Measurements from ENCODE around the gene PPIA.

Gene PPIA
- long read RNA-seq, transcript PPIA-204 (5 exons, 2,238 nt), result major isoform, 387 of 467 reads
- long read RNA-seq, transcript PPIA-208 (6 exons, 907 nt), result minor isoform, 11 of 467 reads
- long read RNA-seq, partial matches to known transcripts, result 59 of 467 reads
- long read RNA-seq, other reads (novel, unspliced or antisense), result 8 of 467 reads

DNA sequence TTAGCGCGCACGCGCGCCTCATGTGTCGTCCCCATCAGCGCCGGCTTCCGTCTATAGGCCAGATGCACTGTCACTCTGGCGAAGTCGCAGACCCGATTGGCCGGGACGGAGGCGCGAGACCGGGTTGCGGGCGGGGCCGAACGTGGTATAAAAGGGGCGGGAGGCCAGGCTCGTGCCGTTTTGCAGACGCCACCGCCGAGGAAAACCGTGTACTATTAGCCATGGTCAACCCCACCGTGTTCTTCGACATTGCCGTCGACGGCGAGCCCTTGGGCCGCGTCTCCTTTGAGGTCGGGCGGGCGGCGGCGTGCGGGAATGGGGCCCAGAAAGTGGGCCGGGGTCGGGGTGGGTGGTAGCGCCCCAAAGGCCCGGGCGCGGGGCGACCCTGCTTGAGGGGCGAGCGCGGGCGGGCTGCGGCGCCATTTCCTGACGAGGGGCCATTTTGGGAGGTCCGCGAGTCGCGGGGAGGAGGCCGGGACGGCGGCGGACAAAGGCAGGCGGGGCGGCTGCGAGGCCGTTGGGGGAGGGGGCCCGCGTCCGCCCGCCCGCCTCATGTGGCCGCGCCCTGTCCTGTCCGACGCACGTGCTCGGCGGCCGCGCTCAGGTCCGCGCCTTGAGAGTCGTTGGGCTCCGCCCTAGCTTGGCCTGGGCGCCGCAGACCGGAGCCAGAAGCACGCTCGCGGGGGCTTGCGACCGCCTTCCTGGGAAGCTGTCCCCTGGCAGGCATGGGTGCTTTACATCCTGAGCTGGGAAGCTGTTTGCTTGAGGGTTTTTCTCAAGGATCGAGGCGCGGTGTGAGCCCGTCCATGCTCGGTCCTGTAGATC, at the start of gene PPIA:
PPIA (plus strand) TSS at position 178 of the 825 bp plus-strand sequence; CDS start at position 222, 44 bp downstream.
- peak; percentile 75 for TF ChIP-seq REST (IDR thresholded peaks at IDR 0.05; ENCODE audit: insufficient replicate concordance, low read depth)
- no peak for TF ChIP-seq SPI1 (IDR thresholded peaks at IDR 0.05; ENCODE audit: borderline replicate concordance, low read depth)
- TF ChIP-seq POLR2AphosphoS5 (IDR thresholded peaks at IDR 0.05; ENCODE audit: low read depth), result peak; percentile 91
- TF ChIP-seq, protein P1, sequence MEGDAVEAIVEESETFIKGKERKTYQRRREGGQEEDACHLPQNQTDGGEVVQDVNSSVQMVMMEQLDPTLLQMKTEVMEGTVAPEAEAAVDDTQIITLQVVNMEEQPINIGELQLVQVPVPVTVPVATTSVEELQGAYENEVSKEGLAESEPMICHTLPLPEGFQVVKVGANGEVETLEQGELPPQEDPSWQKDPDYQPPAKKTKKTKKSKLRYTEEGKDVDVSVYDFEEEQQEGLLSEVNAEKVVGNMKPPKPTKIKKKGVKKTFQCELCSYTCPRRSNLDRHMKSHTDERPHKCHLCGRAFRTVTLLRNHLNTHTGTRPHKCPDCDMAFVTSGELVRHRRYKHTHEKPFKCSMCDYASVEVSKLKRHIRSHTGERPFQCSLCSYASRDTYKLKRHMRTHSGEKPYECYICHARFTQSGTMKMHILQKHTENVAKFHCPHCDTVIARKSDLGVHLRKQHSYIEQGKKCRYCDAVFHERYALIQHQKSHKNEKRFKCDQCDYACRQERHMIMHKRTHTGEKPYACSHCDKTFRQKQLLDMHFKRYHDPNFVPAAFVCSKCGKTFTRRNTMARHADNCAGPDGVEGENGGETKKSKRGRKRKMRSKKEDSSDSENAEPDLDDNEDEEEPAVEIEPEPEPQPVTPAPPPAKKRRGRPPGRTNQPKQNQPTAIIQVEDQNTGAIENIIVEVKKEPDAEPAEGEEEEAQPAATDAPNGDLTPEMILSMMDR (IDR thresholded peaks at IDR 0.05; ENCODE audit: insufficient read depth, low read length), result no peak
- Histone ChIP-seq H3K27me3 (ENCODE audit: insufficient read depth, poor library complexity, severe bottlenecking) (no peaks in the 10 kb centered on the region), H3K4me3 (replicated peaks; ENCODE audit: insufficient read depth, low read length) (peak within 1 kb of the TSS; percentile 77), H3K27ac (replicated peaks) (peak within 1 kb of the TSS; percentile 96)
- DNase-seq (ENCODE audit: low read depth in 1 of 2, low spot score in 1 of 2), result peak; percentile 99

GRCh38 chr7:44748045-44748947, 48.2 kb upstream of the PPIA start, which contains the start of gene ZMIZ2:
ZMIZ2 (plus strand) TSS chr7:44748847; CDS start chr7:44756250, 7,403 bp downstream.
- H3K27me3 ChIP-seq (ENCODE audit: insufficient read depth, poor library complexity, severe bottlenecking), result no peaks in the 10 kb centered on the region
- peak; percentile 65 to 88 for DNase-seq (ENCODE audit: low read depth in 1 of 2, low spot score in 1 of 2)
- TF ChIP-seq POLR2AphosphoS5 (IDR thresholded peaks at IDR 0.05; ENCODE audit: low read depth) (peak; percentile 53; the same call in 1 of the 2 replicates), REST (IDR thresholded peaks at IDR 0.05; ENCODE audit: insufficient replicate concordance, low read depth) (no peak)
- peak within 1 kb of the TSS; percentile 91 for H3K4me3 ChIP-seq (replicated peaks; ENCODE audit: insufficient read depth, low read length)
- H3K27ac ChIP-seq (replicated peaks), result peak within 1 kb of the TSS; percentile 87

DNA sequence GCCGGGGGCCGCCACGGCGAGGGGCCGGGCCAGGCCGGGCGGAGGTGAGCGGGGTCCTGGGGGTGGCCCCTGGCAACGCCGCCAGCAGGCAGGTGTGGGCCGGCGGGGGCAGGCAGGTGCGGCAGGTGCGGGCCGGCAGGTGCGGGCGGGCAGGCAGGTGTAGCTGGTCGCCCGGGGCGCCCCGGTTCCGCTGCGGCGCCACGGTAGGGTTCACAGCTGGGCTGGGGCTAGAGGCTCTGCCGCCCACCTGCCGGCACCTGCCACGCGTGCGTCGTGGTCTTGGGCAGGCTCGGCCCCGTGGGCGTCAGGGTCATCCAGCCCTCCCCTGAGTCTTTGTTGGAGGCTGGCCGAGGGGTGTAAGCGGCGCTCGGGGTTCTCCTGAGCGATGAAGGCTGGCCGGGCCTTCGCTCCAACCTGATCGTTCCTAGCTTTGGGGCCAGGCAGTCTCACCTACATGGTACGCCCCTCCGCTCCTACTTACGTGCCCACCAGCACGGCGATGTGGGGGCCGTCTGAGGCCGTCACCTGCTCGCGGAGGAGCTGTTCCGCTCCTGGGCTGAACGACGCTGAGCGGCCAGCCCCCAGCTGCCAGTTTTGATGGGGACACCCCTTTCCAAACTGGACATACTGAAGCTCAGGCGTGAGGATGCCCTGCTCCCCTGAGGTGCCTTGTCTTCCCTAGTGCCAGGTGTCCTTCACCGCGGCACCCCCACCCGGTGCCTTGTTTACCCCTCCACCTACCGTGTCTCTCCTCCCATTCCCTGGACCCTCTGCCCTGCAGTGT, 47.3 kb upstream of the PPIA start:
- Histone ChIP-seq H3K27me3 (ENCODE audit: insufficient read depth, poor library complexity, severe bottlenecking) (no peaks in the 10 kb centered on the region), H3K27ac (replicated peaks) (peak overlapping the region; percentile 55), H3K4me3 (replicated peaks; ENCODE audit: insufficient read depth, low read length) (peak overlapping the region; percentile 91)
- TF ChIP-seq REST (IDR thresholded peaks at IDR 0.05; ENCODE audit: insufficient replicate concordance, low read depth) (no peak), SPI1 (IDR thresholded peaks at IDR 0.05; ENCODE audit: borderline replicate concordance, low read depth) (no peak), GABPA (IDR thresholded peaks at IDR 0.05; ENCODE audit: low read depth) (no peak), POLR2AphosphoS5 (IDR thresholded peaks at IDR 0.05; ENCODE audit: low read depth) (no peak)
- TF ChIP-seq, protein P1 (IDR thresholded peaks at IDR 0.05; ENCODE audit: insufficient read depth, low read length), result no peak
- no peak for DNase-seq (ENCODE audit: low read depth in 1 of 2, low spot score in 1 of 2)

Data from HL-60 (cell line).